CMK (cell line): ENCODE data around the gene BICRAL.
"Not testable (repeated sequence)": the region's sequence is repeated elsewhere in the genome, so short reads cannot be mapped to it uniquely, and the experiment has no call there.

Source experiments
- DNase-seq: peaks from one replicate; pipeline ENCODE4 v3.0.0-alpha.2; 2010; ENCODE audit warnings: low read depth

BICRAL gene

DNA sequence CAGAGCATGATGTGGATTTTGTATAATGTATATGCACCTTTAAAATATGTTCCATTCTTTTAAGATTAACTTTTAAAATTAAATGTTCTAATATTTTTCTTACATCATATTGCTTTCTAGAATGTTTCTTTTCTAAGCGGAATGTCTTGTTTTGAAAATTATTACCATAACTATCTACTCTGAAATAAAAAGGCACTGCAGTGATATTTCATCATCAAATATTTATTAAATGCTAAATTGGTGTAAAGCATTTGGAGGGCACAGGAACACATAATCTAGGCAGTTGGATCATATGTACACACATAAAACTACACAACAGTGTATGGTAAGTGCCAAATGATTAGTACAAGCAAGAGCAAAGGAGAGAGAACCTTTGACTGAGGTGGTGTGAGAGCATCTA is 13.8 kb downstream of the BICRAL start:
- DNase-seq: no peak

DNA sequence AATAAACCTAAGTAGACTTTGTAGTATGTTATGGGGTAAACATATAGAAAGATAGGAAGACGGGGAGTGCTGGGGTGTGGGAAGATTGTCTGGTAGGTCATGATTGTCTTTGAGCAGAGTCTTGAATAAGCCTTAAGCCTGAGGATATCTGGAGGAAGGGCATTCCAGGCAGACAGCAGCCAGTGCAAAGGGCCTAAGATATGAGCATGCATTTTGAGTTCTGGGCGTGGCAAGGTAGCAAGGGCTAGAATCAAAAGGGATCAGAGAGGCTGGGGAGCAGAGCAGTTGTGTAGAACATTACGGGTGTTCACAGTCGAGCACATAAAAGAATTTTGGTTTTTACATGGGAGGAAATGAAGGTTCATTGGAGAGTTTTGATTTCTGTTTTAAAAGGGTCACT is 14.3 kb downstream of the BICRAL start:
- DNase-seq: no peak

- not testable (repeated sequence) for DNase-seq
These were observed 15.8 kb downstream of the BICRAL start for GRCh38 chr6:42797696-42798095.

DNA sequence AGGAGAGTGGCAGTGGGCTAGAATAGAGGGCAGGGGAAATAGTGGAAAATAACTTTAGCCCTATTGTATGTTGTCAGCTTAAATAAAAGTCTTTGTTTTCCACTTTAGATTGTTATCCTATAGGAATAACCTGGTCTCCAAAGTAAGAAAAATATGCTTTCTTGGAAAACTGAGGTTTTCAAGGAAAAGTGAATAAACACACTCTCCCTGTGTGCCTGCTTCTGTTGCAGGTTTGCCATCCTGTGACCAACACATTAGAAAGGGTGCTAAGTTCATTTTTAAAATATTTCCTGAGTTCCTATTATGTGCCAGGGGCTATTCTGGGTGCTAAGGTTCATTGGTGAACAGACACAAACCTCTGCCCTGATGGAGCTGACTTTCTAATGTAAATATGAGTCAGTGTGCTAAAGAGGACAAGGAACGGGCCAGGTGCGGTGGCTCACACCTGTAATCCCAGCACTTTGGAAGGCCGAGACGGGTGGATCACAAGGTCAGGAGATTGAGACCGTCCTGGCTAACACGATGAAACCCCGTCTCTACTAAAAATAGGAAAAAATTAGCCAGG is 23.5 kb downstream of the BICRAL start:
- DNase-seq: no peak

DNA sequence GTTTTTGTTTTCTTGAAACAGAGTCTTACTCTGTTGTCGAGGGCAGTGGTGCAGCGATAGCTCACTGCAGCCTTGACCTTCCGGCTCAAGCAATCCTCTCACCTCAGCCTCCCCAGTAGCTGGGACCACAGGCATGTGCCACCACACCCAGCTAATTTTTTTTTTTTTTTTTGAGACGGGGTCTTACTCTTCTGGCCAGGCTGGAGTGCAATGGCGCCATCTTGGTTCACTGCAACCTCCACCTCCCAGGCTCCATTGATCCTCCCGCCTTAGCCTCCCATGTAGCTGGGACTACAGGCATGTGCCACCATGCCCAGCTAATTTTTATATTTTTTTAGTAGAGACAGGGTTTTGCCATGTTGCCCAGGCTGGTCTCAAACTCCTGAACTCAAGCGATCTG is 24.5 kb downstream of the BICRAL start:
- not testable (repeated sequence) for DNase-seq

GRCh38 chr6:42808492-42809483 is 26.9 kb downstream of the BICRAL start:
- DNase-seq: no peak

DNA sequence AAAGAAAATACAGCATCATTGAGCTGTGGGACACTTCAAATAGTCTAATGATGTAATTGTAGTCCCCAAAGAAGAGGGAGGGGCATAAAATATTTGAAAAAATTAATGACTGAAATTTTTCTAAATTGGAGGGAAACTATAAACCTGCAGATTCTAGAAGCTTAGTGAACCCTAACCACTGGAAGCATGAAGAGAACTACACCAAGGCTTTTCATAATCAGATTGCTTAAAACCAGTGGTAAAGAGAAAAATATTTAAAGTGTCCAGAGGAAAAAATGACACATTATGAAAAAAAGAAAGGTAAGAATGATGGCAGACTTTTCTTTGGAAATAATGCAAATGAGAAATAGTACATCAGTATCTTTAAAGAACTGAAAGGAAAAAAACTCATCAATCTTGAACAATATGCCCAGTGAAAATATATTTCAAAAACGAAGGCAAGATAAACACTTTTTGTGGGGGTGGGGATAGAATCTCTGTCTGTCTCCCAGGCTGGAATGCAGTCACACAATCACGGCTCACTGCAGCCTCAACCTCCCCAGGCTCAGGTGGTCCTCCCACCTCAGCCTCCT is 31.3 kb downstream of the BICRAL start:
- DNase-seq: no peak

DNA sequence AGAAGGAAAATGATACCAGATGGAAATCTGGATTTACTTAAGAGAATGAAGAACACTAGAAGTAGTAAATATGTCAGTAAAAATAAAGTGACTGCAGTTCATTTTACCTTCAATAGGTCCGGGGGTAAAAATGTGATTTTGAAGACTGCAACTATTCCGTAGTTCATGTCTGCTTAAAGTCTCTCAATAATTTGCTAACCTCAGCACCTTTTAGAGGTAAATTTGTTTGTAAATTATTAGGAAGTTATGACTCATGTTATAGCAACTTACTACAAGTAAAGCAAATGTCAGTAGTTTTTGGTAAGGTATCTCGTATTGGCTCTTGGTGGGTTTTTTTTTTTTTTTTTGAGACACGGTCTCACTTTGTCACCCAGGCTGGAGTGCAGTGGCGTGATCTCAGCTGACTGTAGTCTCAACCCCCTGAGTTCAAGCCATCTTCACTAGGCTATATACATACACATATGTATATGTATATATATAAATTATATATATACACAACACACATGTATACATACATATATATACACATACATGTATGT is 32.1 kb downstream of the BICRAL start:
- DNase-seq: no peak

GRCh38 chr6:42815726-42816125 is 33.9 kb downstream of the BICRAL start:
- DNase-seq: not testable (repeated sequence)

GRCh38 chr6:42817907-42818306 is 36.1 kb downstream of the BICRAL start:
- DNase-seq: no peak

DNA sequence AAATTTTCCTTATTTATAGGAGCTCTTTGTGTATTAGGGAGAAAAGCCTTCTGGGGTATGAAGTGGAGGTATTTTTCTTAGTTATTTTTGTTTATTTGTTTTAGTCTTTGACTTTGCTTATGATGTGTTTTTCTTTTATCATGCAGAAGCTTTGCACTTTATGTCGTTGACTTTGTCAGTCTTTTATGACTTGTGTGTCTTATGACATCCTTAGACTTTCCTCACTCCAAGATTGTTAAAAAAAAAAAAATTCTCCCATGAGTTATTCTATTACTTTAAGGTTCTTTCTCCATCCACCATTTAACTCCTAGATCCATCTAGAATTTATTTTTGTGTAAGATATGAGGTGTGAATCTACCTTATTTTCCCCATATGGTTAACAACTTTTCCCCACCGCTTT is 36.6 kb downstream of the BICRAL start:
- DNase-seq: no peak

DNA sequence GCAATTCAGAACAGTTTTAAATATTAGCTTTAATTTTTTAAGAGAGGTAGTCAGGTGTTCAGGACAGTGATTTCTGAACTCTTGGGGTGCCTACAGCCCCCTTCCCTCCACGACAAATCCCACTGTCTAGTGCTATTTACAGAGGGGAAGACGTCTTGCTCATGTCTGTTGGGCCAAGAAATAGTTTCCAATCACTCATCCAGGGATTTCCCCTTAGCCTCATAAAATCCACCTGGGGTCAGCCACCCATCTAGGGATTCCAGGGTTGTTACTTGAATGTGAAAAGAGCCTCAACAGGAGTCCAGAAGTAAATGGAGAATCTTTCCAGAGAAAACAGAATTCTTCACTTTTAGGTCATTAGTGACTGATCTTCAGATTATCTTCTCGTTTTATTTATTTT is 37.0 kb downstream of the BICRAL start:
- DNase-seq: no peak

- no peak for DNase-seq
These were observed 38.1 kb downstream of the BICRAL start for GRCh38 chr6:42819803-42820511.

DNA sequence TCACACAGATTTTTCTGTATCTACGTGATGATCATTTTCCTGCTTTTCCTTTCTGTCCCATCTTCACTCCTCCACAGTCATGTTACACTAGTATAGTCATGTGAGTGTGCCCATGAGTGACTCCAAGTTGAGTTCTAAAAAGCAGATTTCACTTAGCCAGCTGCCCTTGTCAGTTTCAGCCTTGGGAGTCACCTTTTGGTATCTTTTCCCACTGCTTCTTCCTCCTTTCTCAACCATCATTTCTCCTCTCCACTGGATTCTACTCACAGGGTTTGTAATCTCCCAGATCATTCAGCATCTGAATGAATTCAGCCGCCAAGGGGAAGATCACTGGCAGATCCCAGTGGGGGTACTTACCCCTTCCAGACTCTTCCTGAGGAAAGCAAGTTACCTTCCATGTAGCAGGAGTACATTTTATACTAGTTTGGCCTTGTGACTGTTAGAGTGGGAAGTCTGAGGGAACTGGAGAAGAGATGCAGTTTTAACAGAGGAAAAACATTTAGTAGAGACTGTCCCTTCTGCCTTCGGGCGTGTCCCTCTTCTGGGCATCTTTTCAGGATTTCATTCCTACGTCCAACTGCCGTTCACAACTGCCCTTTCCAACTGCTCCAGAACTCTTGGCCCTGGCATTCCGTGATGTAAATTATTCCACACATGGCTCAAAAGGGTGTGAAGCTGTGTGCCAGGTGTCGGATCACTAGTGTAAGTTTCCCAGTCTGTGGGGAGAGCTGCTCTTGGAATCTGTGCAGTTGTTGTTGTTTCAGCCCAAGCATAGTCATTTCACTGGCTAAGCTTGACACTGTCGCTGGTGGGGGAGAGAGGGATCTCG is 38.9 kb downstream of the BICRAL start:
- no peak for DNase-seq

GRCh38 chr6:42821341-42821668 is 39.5 kb downstream of the BICRAL start:
- no peak for DNase-seq

DNA sequence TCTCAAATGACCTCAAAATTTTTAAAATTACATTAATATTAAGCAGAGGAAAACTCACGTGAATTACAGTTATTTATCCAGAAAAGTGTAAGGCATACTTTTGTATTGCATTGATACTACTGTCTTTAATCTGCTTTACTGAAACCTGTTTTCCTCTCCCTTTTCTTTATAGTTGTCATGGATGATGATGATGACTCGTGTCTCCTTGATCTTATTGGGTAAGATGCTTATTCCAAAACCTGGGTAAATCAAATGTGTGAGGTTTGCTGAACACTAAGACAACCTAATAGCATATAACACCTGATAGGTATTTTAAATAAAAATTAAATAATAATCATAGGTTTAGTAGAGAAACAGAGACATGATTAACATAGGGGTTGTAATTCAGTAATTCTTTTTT is 40.0 kb downstream of the BICRAL start:
- DNase-seq: no peak

DNA sequence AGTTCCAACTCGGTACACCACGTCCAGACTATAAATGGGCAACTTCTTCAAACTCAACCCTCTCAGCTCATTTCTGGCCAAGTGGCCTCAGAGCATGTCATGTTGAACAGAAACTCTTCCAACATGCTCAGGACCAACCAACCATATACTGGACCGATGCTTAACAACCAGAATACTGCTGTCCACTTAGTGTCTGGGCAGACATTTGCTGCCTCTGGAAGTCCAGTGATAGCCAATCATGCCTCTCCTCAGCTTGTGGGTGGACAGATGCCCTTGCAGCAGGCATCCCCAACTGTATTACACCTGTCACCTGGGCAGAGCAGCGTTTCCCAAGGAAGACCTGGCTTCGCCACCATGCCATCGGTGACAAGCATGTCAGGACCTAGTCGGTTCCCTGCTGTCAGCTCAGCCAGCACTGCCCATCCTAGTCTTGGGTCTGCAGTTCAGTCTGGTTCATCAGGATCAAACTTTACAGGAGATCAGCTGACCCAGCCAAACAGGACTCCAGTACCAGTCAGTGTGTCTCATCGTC is 47.8 kb downstream of the BICRAL start:
- no peak for DNase-seq

DNA sequence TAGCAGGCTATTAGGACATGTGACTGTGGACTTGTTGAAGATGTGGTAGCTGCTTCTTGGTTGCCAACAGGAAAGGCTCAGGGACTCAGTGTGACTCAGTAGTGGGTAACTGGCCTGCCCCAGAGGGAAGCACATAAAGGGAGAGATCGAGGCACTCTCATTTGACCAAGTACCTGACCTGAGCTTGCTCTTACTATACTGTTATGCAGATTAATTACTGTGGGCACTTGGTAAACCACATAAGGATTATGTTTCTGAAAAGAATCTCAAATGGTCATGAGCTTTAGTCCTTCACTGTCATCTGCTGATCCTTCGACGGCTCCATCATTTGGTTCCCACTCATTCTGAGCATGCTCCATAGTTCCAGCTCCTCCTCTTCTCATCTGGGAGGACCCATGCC is 49.4 kb downstream of the BICRAL start:
- no peak for DNase-seq

GRCh38 chr6:42834056-42834455 is 52.2 kb downstream of the BICRAL start:
- DNase-seq: no peak

GRCh38 chr6:42841844-42842584 is 60.2 kb downstream of the BICRAL start:
- no peak for DNase-seq

DNA sequence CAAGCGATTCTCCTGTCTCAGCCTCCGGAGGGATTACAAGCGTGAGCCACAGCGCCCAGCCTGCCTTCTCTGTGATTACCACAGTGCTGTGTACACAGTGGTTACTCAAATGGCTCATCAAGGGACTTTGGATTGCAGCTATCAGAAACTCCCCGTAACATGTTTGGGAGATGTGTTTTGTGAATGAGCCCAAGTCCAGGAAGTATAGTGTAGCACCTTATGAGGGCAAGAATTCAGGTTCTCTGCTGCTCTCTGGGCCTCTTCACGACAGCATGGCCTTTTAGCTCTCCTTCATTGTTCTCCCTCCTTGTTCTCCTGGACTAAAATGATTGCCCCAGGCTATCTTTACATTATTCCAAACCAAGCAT is 63.5 kb downstream of the BICRAL start:
- DNase-seq: no peak
